ENCODE measurements around the gene LRRN2. TPM values are rescaled to one million over a fixed set of nuclear protein-coding genes. Genes with fewer than 3 reads are reported as not detected.
"Not testable (repeated sequence)": the region's sequence is repeated elsewhere in the genome, so short reads cannot be mapped to it uniquely, and the experiment has no call there.

Gene LRRN2
- total RNA-seq, 1 donor from 2014 or later, result 1.5 TPM

- intact Hi-C loops (cut with DNase I), result no loop called here
- ATAC-seq (no peak), DNase-seq (ENCODE audit: missing footprints) (no peak)
Measured at GRCh38 chr1:204647114-204647804, 38.3 kb downstream of the LRRN2 start.

- intact Hi-C loops (cut with DNase I), result no loop called here
- DNase-seq (ENCODE audit: missing footprints) (no peak), ATAC-seq (no peak)
Measured at GRCh38 chr1:204645666-204646065, 39.9 kb downstream of the LRRN2 start.

- no peak for ATAC-seq
- intact Hi-C loops (cut with DNase I), result no loop called here
- DNase-seq (ENCODE audit: missing footprints), result no peak
Measured at GRCh38 chr1:204645251-204645650, 40.3 kb downstream of the LRRN2 start.

DNA sequence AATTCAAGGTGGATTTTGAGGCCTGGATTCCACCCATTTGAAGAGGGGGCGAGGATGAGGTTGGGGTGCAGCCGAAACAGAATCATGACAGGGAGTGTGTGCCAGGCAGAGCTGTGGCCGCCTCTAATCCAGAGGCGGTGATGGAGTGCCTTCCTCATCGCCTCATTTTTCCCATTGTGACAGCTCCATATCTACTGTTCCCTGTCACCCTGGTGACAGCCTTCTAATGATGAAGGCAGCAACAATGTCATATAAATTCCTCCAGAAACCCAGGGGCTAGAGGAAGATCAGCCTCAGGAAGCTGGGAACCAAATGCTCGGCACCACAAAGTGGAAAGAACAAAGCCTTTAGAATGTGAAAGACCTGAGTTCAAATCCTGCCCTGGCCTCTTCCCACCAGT lies 42.0 kb downstream of the LRRN2 start:
- DNase-seq (ENCODE audit: missing footprints), result no peak
- intact Hi-C loops (cut with DNase I), result no loop called here
- ATAC-seq, result no peak

DNA sequence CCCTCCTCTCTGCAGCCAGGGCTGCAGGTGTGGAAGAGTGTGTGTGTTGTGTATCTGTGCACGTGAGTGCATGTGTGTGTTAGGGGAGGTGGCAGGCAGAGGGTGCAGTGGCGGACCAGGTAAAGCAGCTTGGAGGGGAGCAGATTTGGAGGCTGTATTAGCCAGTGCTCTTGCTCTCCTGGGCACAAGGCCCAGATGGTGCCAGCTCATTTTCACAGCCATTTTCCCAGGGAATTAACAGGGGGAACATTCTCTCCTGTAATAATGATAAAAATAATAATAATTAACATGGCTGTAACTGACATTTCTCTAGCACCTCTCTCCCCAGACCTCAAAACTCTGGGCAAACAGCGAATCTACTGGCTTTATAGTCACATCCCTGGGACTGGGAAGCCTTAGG lies 43.6 kb downstream of the LRRN2 start:
- intact Hi-C loops (cut with DNase I), result no loop called here
- ATAC-seq (no peak), DNase-seq (ENCODE audit: missing footprints) (no peak)

GRCh38 chr1:204641455-204641854 lies 44.1 kb downstream of the LRRN2 start:
- ATAC-seq, result no peak
- intact Hi-C loops (cut with DNase I), result no loop called here
- no peak for DNase-seq (ENCODE audit: missing footprints)

GRCh38 chr1:204640578-204640977 lies 45.0 kb downstream of the LRRN2 start:
- intact Hi-C loops (cut with DNase I), result no loop called here
- ATAC-seq, result no peak
- DNase-seq (ENCODE audit: missing footprints), result no peak

DNA sequence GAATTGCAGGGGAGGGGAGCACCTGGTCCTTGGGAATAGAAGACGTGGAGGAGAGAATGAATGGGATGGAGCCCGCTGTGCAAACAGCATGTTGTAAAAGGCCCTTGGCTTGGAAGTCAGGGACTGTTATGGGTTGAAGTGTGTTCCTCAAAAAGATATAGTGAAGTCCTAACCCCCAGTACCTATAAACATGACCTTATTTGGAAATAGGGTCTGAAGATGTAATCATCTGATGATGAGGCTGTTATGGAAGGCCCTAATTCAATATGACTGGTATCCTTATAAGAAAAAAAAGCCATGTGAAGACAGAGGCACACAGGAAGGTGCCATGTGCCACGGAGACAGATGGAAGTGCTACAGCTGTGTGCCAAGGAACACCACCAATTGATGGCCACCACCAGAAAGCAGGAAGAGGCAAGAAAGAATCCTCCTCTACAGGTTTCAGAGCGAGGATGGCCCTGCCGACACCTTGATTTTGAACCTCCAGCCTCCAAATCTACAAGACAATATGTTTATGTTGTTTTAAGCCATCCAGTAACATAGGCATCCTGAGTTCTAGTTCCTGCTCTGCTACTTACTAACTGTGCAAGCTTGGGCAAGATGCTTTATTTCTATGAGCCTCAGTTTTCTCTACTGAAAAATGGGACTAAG lies 51.2 kb downstream of the LRRN2 start:
- ATAC-seq (no peak), DNase-seq (ENCODE audit: missing footprints) (no peak)
- intact Hi-C loops (cut with DNase I), result no loop called here

GRCh38 chr1:204633665-204634064 lies 51.9 kb downstream of the LRRN2 start:
- ATAC-seq, result no peak
- intact Hi-C loops (cut with DNase I), result no loop called here
- DNase-seq (ENCODE audit: missing footprints), result no peak

- no peak for DNase-seq (ENCODE audit: missing footprints)
- ATAC-seq, result no peak
- intact Hi-C loops (cut with DNase I), result no loop called here
Measured at GRCh38 chr1:204630132-204630905, 55.2 kb downstream of the LRRN2 start.

DNA sequence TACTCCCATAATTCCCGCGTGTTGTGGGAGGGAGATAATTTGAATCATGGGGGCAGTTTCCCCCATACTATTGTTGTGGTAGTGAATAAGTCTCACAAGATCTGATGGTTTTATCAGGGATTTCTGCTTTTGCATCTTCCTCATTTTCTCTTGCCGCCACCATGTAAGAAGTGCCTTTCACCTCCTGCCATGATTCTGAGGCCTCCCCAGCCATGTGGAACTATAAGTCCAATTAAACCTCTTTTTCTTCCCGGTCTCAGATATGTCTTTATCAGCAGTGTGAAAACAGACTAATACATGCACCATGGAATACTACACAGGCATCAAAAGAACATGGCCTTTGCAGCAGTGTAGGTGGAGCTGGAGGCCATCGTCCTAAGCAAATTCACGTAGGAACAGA lies 56.1 kb downstream of the LRRN2 start:
- DNase-seq (ENCODE audit: missing footprints); ATAC-seq; intact Hi-C loops (cut with DNase I): not testable (repeated sequence)

DNA sequence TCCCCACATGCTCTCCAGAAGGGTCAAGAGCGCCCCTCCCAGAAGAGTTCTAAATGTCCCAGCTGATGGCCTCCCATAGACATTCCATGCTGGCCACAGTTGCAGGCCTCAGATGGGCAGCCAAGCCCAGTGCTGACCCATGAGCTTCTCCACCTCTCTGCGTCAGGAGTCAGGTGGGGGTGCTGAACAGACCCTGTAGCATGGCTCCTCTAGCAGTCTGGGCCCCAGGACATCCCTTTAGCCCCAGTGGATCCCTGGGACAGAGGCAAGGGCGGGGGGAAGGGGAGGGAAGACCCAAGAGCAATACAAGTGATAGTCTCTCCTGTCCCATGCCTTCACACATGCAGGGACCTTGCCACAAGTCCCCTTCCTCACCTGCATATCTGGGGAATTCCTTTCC lies 56.7 kb downstream of the LRRN2 start:
- ATAC-seq (no peak), DNase-seq (ENCODE audit: missing footprints) (no peak)
- intact Hi-C loops (cut with DNase I), result no loop called here

- DNase-seq (ENCODE audit: missing footprints) (no peak), ATAC-seq (no peak)
- intact Hi-C loops (cut with DNase I), result no loop called here
Measured at GRCh38 chr1:204627436-204627835, 58.1 kb downstream of the LRRN2 start.

- ATAC-seq, result no peak
- no peak for DNase-seq (ENCODE audit: missing footprints)
- intact Hi-C loops (cut with DNase I), result no loop called here
Measured at GRCh38 chr1:204626381-204626780, 59.2 kb downstream of the LRRN2 start.

DNA sequence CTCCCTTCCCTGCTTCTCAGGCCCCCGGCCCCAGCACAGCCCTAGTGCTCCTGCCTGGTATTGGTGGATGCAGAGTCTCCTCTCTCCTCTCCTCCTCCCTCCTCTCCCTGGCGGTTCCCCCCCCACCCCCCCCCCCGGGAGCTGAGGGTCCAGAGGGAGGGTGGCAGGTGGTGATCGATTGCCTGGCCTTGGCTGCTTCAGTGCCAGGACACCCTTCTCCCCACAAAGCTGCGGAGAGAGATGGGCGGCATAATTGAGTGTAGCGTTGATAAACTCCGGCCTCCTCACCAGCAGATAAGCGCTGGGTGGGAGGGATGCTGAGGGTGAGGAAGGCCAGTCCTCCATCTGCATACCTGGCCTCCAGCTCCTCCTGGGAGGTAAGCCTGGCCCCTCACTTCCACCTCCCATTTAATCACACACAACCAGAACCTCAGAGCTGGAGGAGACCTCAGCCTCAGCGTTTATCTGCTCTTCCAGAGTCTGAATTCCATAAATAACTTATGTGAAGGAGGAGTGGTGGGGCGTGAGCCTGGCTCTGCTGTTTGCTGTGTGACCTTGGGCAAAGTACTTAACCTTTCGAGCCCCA lies 60.8 kb downstream of the LRRN2 start:
- no peak for DNase-seq (ENCODE audit: missing footprints)
- intact Hi-C loops (cut with DNase I), result no loop called here

GRCh38 chr1:204623894-204624361 lies 61.6 kb downstream of the LRRN2 start:
- intact Hi-C loops (cut with DNase I), result no loop called here
- DNase-seq (ENCODE audit: missing footprints), result no peak
- ATAC-seq, result no peak

More for the DNA sequence above, 60.8 kb downstream of the LRRN2 start:
- no peak for ATAC-seq

DNA sequence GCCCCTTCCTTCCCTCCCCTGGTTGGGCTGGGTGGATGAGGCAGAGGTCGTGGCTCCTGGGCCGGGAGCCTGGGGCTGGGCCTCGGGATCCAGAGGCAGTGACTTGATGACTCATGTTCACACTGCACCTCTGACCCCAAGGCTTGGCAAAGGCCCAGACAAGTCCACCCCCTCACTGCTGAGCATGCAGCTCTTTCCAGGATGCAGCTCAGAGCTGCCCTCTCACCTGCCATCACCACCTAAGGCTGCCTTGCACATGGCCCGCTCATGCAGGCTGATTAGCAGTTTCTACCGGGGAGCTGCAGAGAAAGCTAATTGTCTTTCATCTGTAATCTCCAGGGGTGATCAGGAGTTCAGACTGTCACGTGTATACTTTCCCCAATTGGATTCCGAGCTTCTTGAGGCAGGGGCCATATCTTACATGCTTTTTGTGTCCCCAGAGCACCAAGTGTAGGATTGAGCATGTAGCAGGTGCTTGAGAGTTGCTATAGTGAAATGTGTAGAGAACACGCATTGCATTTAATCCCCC lies 62.1 kb downstream of the LRRN2 start:
- no peak for DNase-seq (ENCODE audit: missing footprints)
- ATAC-seq, result no peak
- intact Hi-C loops (cut with DNase I), result no loop called here

GRCh38 chr1:204621996-204622395 lies 63.5 kb downstream of the LRRN2 start:
- DNase-seq (ENCODE audit: missing footprints) (no peak), ATAC-seq (no peak)
- intact Hi-C loops (cut with DNase I), result no loop called here

DNA sequence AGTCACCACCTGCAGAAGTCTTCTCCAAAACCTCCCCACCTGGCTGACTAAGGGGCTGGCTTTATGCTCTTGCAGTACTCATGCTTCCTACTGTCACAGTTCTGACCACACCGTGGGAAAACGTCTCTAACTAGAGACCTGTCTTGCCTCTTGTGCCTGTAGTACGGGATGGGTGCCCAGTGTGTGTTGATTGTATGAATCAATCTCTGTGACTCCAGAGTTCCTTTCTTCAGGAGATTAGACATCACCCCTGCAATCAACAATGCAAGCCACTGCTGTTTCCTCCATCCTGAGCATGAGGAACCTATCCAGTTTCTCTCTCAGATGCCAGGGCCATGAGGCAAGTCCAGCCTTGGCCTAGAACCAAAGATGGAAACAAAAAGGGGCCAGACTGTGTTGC lies 64.1 kb downstream of the LRRN2 start:
- no peak for DNase-seq (ENCODE audit: missing footprints)
- no peak for ATAC-seq

More for the DNA sequence above, 64.1 kb downstream of the LRRN2 start:
- intact Hi-C loops (cut with DNase I), result no loop called here

Data from Right ventricle myocardium inferior (tissue), 1 donor.